GM21360 (cell line): Measurements from ENCODE around the gene PAGE1.
"Not testable (repeated sequence)": the region's sequence is repeated elsewhere in the genome, so short reads cannot be mapped to it uniquely, and the experiment has no call there.

Source experiments
- ATAC-seq: cut with Tn5 transposase; IDR thresholded peaks from one replicate; pipeline ENCODE4 v1.9.1; 2021; ENCODE audit warnings: mild to moderate bottlenecking, moderate library complexity; ENCODE audit not compliant: unreplicated experiment

PAGE1 gene, protein sequence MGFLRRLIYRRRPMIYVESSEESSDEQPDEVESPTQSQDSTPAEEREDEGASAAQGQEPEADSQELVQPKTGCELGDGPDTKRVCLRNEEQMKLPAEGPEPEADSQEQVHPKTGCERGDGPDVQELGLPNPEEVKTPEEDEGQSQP

DNA sequence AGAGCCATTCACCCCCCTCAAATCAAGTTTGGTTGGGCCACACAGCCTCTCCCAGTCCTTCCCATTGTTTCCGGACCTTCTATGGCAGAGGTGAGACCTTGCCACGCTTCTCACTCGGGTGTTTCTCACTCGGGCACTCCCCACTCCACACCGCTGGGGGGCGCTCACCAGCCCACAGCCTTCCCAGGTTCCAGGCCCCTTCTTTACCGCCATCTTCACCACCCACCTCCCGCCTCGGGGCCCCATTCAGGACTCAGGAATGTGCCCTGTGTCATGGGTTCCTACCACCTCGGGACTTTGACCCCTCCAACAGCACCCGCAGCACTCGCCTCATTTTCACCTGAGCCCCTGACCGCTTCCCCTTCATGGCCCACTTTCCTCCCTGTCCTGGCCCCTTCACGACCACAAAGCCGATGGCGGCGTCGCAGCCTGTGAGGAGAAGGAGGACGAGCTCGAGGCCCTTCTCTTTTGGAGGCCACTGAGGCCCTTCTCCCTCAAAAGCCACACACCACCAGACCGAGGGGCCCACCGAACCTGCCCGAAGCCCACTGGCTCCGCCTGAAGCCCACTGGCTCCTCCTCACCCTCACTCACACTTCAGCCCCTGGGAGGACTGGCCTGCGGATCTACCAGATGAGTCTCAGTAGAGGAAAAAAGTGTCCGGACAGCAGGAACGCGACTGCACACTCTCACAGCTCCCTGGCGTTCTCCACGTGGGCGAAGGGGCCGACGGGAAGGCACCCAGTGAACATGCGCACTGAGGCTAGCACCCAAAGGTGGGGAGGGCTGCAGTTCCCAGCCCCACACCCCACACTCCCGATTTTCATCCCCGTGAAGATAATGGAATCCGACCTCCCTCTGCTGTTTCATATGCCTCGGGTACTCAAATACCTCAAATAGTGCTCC lies at the start of gene PAGE1:
PAGE1 (minus strand) TSS at position 709 of the 905 bp plus-strand sequence. CDS start 1,214 bp downstream, outside the sequence.
- no peak for ATAC-seq

DNA sequence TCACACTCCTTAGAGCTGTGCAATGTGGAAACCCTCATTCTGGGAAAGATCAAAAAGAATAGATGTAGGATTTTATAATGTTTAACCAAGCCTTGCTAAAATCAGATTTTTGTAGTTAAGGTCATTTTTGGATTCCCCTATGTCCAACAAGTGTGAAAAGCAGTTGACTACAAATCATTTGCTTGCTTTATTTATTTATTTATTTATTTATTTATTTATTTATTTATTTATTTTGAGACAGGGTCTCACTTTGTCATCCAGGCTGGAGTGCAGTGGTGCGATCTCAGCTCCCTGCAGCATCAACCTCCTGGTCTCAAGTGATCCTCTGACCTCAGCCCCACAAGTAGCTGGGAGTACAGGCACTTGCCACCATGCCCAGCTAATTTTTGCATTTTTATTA lies 45.7 kb upstream of the PAGE1 start:
- ATAC-seq, result not testable (repeated sequence)

DNA sequence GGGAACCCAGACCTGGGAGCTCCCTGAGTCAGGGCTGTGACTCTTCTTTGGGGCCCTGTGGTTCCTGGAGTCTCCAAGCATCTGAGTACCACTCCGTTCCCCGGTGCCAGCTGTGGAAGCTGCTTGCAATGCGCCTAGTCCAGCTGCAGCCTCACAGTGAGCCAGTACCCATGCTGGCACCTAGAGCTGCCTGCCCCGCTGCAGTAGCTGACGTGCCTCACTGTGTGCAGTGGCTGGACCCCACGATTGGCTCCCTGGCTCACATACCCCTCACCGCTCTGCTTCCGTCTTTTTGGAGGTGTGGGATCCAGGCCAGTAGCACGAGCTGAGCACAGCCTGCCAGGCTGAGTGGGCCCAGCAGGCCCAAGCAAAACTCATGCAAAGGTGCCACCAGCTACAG lies 32.1 kb upstream of the PAGE1 start:
- no peak for ATAC-seq

DNA sequence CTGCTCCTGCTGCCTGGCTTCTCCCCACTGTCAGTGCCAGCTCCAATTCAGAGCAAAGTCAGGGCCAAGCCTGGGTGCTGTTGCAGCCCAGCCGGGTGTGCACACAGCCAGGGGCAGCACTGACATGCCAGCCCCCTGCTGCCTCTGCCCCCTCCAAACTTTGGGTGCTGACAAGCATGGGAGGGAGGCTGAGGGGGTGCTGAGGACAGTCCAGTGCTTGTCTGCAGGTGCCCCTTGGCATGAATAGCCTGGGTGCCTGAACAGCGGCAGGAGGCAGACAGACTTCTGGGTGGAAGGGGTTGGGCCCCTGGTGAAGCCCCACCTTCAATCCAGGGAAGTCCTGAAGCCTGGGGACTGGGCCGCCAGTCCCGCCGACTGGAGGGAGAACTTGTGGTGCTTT lies 31.2 kb upstream of the PAGE1 start:
- ATAC-seq, result no peak

DNA sequence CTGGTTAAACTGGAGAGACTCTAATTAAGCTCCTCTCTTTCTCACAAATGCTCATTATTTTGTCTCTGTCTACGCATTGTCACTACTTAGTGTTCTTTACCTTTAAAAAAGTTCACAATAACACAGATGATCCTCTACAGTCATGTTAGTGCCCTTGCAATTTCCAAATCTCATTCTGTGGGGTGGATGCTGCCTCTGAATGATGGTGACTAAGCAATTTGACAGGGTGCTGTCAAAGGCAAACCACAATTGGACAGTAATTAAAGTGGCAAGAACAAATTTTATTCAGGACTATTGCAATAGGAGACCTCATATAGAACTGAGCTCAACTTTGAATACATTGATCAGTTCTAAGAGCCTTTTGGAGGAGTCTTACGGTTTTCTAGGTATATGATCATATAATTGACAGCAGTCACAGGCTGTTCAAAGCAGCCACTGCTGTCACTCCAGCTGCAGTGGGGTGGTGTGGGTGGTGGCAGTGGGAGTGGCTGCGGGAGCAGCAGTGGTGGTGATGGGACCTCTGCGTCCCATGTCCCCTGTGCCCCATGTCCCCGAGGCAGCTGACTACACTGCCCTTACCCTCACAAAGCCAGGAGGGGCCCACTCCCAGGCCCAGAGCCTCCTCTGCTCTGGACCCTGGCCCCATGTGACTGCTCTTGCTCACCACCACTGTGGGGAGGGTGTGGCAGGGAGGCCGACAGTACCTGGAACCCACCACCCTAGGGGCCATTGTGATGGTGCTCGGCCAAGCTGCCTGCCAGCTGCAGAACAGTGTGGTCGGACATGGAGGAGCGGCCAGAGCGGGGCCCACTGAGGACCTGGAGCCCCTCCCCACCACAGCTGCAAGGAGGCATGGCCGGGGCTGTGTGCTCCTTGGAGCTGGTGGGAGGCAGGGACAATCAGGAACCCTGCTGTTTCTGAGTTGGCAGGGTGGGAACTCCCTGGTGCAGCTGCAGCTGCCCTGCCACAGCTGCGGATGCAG lies 30.4 kb upstream of the PAGE1 start:
- ATAC-seq, result no peak

DNA sequence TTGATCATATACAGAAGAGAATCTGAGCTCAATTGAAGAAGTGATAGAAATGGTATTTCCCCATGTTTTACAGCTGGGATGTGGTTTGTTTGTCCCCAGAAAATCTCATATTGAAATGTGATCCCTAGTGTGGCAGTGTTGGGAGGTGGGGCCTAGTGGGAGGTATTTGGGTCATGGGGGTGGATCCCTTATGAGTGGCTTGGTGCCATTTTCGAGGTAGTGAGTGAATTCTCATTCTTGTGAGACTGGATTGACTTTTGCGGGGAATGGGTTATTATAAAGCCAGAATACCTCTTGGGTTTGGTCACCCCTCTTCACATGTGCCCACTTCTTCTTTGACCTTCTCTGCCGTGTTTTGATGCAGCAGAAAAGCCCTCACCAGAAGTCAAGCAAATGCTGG lies 29.6 kb upstream of the PAGE1 start:
- no peak for ATAC-seq

DNA sequence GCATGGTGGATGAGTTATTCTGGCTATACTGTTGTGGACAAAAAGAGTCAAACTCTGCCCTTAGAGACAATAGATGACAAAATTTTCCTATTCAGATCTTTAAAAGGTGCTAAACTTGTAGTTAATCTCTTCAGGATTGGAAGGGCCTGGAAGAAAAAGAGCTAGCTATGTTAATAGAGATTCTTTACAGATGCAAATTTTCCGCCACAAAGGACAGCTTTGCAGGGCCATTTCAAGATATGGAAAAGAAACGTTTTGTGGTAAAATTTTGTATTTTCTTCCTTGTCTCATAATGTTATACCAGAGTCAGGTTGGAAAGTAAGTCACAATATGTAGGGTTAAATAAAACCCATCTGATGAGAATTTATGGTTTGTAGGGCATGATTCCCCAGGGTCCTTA lies 24.3 kb upstream of the PAGE1 start:
- ATAC-seq, result not testable (repeated sequence)

DNA sequence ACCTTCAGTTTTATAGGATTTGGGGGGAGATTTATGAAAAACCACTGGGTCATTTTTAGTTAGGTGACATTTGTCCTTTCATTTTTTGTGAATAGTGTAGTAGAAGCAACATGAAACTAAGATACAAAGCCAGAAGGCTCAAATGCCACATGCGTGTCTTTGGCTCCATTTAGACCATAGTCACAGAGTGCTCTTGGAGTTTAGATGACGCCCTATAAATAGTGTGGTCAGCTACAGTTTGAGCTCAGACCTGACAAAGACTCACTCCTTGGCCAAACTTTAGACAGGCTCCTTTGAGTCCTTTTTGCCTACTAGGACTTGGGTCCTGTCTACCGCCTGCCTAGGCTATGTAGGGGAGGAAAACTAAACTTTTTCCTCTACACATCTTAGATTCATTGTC lies 16.8 kb upstream of the PAGE1 start:
- no peak for ATAC-seq

DNA sequence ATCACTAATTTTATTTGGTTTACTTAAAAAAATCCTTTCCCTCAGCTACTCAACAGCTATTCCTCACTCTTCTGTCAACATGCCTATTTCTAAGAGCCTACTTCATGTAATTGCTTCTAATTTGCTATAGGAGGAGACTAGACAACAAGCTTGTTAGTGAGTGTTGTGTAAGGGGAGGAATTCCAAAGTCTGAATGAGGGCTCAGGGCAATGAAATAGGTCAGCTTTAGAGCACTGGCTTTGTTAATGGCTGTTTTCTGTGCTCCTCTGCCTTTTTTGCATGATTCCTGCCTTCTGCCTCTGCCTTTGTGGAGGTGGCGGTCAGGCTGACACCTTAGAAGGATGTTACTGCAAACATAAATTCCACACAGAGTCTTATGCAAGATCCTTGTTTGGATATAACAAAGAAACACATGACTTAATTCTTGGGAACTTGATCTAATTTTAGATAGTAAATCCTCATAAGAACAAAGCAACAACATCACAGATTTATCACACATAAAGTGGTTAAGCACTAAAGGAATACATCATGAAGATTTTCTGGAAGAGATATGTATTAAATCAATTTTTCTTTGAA lies 15.0 kb upstream of the PAGE1 start:
- no peak for ATAC-seq

DNA sequence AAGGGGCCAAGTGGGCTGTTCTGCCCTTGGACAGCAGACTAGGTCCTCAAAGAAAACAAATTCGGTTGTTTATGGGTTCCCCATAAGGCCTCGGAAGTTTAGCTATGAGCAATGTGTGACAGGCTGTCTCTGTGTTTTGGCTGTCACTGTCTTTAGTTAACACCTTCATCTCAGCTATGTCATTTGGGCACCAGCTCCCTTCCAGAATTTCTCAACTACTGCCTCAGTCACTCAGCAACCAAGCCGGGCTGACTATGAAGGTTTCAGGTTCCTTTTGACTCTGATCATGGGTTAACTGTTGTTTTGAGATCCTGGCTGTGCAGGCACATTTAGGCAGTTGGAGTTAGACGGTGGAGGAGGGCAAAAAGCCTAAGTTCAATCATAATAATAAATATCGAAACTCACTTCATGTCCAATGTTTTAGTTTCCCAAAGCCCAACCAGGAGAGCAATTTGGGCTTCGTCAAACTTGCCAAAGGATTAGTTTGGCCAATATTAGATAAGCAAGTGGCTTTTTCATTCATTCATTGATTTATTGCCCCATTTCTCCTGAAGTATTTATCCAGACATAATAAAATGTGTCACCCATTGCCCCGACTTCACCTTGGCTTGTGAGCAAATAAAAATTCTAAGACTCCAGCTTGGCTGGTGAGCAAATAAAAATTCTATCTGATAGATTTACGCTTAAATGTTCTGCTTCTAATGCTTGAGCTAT lies 9.1 kb upstream of the PAGE1 start:
- no peak for ATAC-seq

DNA sequence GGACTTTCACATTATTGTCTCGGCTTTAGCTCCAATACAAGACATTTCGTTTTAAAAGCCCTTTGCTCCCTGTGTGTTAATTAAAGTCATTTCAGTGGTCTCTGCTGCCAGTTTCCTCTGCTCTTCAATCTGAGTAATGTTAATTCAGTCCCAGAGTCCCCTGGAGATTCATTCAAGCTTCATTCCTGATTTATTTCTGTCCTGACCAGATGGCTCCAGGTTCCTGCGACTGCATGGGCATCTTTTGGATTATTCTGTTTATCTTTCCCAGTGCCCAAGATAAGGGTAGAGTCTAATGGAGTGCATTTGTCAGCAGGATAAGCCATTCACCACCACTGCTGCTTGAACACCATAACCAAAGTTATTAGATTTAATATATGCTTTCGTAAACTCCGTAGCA lies 6.1 kb upstream of the PAGE1 start:
- no peak for ATAC-seq

DNA sequence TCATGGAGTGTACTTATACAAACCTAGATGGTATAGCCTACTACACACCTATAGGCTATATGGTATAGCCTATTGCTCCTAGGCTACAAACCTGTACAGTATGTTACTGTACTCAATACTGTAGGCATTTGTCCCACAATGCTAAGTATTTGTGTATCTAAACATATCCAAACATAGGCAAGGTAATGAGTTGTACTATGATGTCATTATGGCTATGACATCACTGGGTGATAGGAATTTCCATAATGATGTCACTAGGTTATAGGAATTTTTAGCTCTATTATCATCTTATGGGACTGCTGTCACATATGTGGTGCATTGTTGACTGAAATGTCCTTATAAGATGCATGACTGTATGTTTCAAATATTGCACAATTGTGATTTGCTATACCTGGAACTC lies 5.5 kb upstream of the PAGE1 start:
- no peak for ATAC-seq

DNA sequence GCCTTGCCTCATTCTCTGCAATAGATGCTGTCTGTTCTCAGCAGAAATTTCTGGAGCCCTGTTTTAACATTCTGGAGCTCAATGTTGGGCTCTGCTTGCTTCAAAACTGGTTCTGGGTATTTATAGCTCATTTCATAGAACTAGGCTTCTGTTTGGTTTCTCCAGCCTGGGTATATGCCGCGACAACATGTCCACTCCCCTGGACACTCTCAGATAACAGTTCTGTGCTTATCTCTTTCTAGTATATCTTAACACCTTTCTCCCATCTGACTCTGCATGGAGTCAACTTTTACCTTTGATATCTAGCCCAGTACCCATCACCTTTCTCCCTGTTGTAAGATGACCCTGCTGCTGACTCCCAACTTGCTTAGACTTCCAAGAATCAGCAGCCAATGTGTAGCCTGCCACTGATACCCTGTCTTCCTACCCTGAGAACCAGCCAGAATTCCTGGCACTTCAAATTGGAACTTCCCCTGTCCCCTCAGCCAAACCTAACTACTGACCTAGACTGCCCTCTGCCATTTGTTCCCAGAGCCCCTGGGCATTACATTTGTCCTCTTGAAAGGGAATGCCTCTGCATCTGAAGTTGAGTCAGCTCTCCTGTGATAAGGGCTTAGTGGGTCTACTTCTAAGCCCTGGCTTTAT lies 20.6 kb downstream of the PAGE1 start:
- no peak for ATAC-seq

DNA sequence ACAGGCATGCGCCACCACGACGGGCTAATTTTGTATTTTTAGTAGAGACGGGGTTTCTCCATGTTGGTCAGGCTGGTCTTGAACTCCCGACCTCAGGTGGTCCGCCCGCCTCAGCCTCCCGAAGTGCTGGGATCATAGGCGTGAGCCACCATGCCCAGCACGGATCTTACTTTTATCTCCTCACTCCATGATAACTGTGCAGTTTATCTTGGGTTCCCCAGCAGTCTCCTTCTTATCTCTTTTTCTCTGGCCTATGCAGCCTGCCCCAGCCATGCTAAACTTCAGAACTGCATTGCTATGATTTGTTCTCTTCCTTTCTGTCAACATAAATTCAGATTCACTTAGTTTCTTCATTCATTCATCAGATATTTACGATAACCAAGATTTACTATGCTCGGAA lies 22.4 kb downstream of the PAGE1 start:
- no peak for ATAC-seq

DNA sequence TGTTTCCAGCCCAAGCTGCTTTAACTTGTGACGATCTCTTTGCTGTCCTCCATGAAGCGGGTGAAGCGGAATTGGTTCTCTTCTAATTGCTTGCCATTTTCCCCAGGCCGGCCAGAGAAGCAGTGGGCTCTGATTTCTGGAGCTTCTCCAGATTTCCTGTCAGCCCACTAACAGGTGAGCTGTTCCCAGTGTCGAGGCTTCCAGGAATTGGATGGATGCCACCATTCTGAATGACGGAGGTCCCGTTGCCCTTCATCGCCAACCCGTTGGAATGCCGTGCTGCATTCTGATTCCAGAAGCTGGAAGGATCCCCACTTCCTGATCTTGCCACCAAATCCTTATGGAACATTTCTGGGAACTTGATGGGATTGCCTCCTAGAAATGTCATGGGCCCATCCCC lies 31.0 kb downstream of the PAGE1 start:
- ATAC-seq, result no peak

DNA sequence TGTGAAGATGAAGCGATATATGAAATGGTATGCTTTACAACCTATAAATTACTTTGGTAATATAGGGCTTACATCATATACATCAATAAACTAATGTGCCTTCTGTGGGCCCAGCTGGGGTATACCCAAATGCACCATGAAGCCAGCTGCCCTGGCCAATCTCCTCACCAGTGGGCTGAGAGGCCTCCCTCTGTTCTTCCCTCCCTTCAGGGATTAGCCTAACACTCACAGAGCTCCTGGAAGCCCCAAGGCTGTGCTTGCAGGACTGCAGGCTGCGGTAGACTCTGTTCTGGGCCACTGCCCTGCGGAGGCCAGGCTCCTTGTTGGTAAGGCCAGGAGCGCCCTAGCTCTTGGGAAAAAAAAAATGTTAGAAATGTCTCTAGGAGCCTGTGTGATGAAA lies 33.9 kb downstream of the PAGE1 start:
- ATAC-seq, result no peak

DNA sequence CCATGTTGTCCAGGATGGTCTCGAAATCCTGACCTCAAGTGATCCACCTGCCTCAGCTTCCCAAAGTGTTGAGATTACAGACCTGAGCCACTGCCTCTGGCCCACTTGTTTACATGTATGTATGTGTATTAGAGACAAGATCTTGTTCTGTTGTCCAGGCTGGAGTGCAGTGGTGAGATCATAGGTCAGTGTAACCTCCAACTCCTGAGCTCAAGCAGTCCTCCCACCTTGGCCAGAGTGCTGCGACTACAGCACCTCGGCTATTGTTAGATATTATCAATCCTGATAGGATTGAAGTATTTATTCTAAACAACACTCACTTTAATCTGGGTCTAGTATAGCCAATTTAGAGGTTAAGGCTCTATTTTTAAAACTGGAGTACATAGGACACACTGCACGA lies 36.0 kb downstream of the PAGE1 start:
- ATAC-seq, result no peak

DNA sequence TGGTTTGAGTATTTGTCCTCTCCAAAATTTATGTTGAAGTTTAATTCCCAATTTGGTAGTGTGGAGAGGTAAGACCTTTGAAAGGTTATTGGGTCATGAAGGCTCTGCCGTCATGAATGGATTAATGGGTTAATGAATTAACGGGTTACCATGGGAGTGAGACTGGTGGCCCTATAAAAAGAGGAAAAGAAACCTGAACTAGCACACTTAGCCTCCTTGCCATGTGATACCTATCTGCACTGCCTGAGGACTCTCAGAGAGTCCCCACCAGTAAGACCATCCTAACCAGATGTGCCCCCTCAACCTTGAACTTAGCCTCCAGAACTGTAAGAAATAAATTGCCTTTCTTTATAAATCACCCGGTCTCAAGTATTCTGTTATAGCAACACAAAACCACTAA lies 39.3 kb downstream of the PAGE1 start:
- ATAC-seq, result no peak

DNA sequence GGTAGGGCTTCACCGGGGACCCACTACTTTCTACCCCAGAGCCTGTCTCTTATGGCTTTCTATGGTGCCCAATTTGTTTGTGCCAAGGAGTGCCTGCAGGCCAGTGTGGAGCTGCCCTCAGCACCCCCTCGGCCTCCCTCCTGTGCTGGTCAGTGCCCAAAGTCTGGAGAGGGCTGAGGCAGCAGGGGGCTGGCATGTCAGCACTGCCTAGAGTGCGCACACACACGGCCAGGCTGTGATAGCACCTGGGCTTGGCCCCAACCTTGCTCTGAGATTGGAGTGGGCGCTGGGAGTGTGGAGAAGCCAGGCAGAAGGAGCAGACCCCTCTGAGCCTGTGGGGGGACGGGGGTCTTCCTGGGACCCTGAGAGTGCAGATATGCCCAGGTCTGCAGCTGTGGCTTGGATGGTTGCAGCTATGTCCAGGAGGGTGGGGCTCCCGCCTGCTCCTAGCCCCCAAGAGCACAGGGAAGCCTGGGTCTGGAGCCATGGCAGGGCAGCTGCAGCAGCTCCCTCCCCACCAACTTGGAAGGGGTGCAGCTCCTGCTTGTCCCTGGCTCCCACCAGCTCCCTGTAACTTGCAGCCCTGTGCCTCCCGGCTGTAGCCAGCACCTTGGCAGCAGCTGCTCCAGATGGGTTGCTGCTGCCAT lies 50.7 kb downstream of the PAGE1 start:
- no peak for ATAC-seq
